Parathyroid adenoma (tissue), 2 donors: ENCODE results near the gene TMEM91.

ENCODE experiments used
- H2AFZ ChIP-seq: fragments of 300-600 bp; sonication (generic); one replicate; pipeline ENCODE4 v1.7.0; 2017; ENCODE audit warnings: antibody characterized with exemption, mild to moderate bottlenecking
- H3K27ac ChIP-seq: fragments of 300-600 bp; sonication (generic); one replicate; pipeline ENCODE4 v1.7.0; 2017
- H3K27me3 ChIP-seq: fragments of 300-600 bp; sonication (generic); one replicate; pipeline ENCODE4 v1.7.0; 2017; ENCODE audit warnings: low read length; ENCODE audit not compliant: control insufficient read depth, insufficient read depth
- H3K36me3 ChIP-seq: fragments of 300-600 bp; sonication (generic); one replicate; pipeline ENCODE4 v1.7.0; 2017; ENCODE audit warnings: low read length; ENCODE audit not compliant: control insufficient read depth, insufficient read depth
- H3K4me1 ChIP-seq: fragments of 300-600 bp; sonication (generic); one replicate; pipeline ENCODE4 v1.7.0; 2017; ENCODE audit warnings: control low read depth
- H3K4me2 ChIP-seq: fragments of 300-600 bp; sonication (generic); one replicate; pipeline ENCODE4 v1.7.0; 2017; ENCODE audit warnings: low read length
- H3K4me3 ChIP-seq: fragments of 300-600 bp; sonication (generic); one replicate; pipeline ENCODE4 v1.7.0; 2017; ENCODE audit warnings: low read depth, low read length
- H3K79me2 ChIP-seq: fragments of 300-600 bp; sonication (generic); one replicate; pipeline ENCODE4 v1.7.0; 2017; ENCODE audit warnings: control low read depth
- H3K9ac ChIP-seq: fragments of 300-600 bp; sonication (generic); one replicate; pipeline ENCODE4 v1.7.0; 2017; ENCODE audit warnings: mild to moderate bottlenecking
- H3K9me3 ChIP-seq: fragments of 300-600 bp; sonication (generic); one replicate; pipeline ENCODE4 v1.7.0; 2017; ENCODE audit warnings: low read length; ENCODE audit not compliant: control insufficient read depth
- CTCF ChIP-seq: fragments of 300-600 bp; sonication (generic); IDR thresholded peaks from one replicate; pipeline ENCODE4 v1.7.0; 2017; ENCODE audit warnings: antibody characterized with exemption, mild to moderate bottlenecking
- donor health status: primary hyperparathyroidism.

TMEM91 gene

GRCh38 chr19:41426116-41426841 is 49.9 kb downstream of the TMEM91 start:
- Histone ChIP-seq H3K27me3 (no peaks in the 10 kb centered on the region), H3K79me2 (no peaks in the 10 kb centered on the region), H2AFZ (no peak overlapping the region), H3K4me2 (peak overlapping the region; percentile 86), H3K4me1 (peaks cover 13% of the 10 kb centered on the region), H3K36me3 (no peaks in the 10 kb centered on the region), H3K9ac (no peak overlapping the region), H3K9me3 (no peaks in the 10 kb centered on the region), H3K4me3 (no peak overlapping the region), H3K27ac (no peak overlapping the region)
- TF ChIP-seq CTCF = no peak

GRCh38 chr19:41426952-41427646 is 50.8 kb downstream of the TMEM91 start, which contains the start of gene B3GNT8:
B3GNT8 (minus strand) TSS chr19:41427374; CDS start chr19:41426778, 596 bp downstream.
- TF ChIP-seq CTCF = no peak
- H3K27ac ChIP-seq = peak within 1 kb of the TSS; percentile 73
- peak within 1 kb of the TSS; percentile 71 for H3K4me3 ChIP-seq
- H3K9ac ChIP-seq = no peak within 1 kb of the TSS
- H3K36me3 ChIP-seq = no peaks in the 10 kb centered on the region
- H3K4me1 ChIP-seq = peaks cover 14% of the 10 kb centered on the region
- no peaks in the 10 kb centered on the region for H3K79me2 ChIP-seq
- H3K4me2 ChIP-seq = peak within 1 kb of the TSS; percentile 86
- H2AFZ ChIP-seq = peak within 1 kb of the TSS; percentile 80
- no peaks in the 10 kb centered on the region for H3K9me3 ChIP-seq
- no peaks in the 10 kb centered on the region for H3K27me3 ChIP-seq

- H3K9ac ChIP-seq = no peak overlapping the region
- peak overlapping the region; percentile 80 for H2AFZ ChIP-seq
- peaks cover 14% of the 10 kb centered on the region for H3K4me1 ChIP-seq
- H3K27me3 ChIP-seq = no peaks in the 10 kb centered on the region
- H3K27ac ChIP-seq = peak overlapping the region; percentile 73
- no peaks in the 10 kb centered on the region for H3K36me3 ChIP-seq
- no peaks in the 10 kb centered on the region for H3K79me2 ChIP-seq
- H3K4me3 ChIP-seq = peak overlapping the region; percentile 55
- no peaks in the 10 kb centered on the region for H3K9me3 ChIP-seq
- no peak for TF ChIP-seq CTCF
- peak overlapping the region; percentile 81 for H3K4me2 ChIP-seq
Measured at GRCh38 chr19:41427647-41428480, 51.5 kb downstream of the TMEM91 start.

- H3K27me3 ChIP-seq = no peaks in the 10 kb centered on the region
- H3K4me3 ChIP-seq = peak overlapping the region; percentile 55
- peak overlapping the region; percentile 81 for H3K4me2 ChIP-seq
- H3K9me3 ChIP-seq = no peaks in the 10 kb centered on the region
- no peaks in the 10 kb centered on the region for H3K79me2 ChIP-seq
- H3K36me3 ChIP-seq = no peaks in the 10 kb centered on the region
- H2AFZ ChIP-seq = peak overlapping the region; percentile 80
- H3K9ac ChIP-seq = no peak overlapping the region
- H3K27ac ChIP-seq = peak overlapping the region; percentile 73
- no peak for TF ChIP-seq CTCF
- H3K4me1 ChIP-seq = peaks cover 14% of the 10 kb centered on the region
Measured at GRCh38 chr19:41428481-41428859, 52.1 kb downstream of the TMEM91 start.
